Measurements from ENCODE around the gene CPVL.

- no peak for TF ChIP-seq CTCF (IDR thresholded peaks at IDR 0.05)
- TF ChIP-seq POLR2A (IDR thresholded peaks at IDR 0.05): no peak
These were observed 50.5 kb downstream of the CPVL start for GRCh38 chr7:29095631-29096445.

Data from tibial nerve (tissue), 3 donors.